ENCODE results near the gene NFATC1. TPM values are rescaled to one million over a fixed set of nuclear protein-coding genes. Genes with fewer than 3 reads are reported as not detected.

The NFATC1 gene
- total and polyA plus RNA-seq, 2 donors (not counting 1 experiment from before 2014, with no cell fraction given): 0.92 to 4.3 TPM

DNA sequence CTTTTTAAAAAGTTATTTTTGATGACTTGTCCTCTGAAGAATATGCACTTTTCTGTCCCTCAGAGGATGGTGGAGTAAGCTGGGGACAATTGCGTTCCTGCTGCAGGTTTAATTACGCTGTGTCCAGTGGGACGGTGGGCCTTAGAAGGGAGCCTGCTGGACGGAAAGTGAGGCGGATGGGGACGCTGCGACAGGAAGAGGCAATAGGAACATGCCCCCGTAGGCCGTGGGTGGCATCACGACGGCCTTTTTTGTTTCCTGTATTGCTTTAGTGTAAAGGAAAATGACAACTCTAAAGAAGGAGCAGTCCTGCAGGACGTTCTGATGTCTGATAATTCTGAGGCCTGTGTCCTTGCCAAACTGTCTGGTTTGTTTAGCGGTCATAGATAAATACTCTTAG, 121.6 kb downstream of the NFATC1 start:
- DNase-seq (ENCODE audit: low read depth in 2 of 2): no peak
- no peaks in the 10 kb centered on the region for H3K9me3 ChIP-seq (ENCODE audit: control insufficient read depth, insufficient read depth, low read depth, low read length)
- H3K27ac ChIP-seq (ENCODE audit: insufficient read depth, low read length): no peak overlapping the region
- no peaks in the 10 kb centered on the region for H3K27me3 ChIP-seq (ENCODE audit: control insufficient read depth, insufficient read depth, low read length)
- no peak overlapping the region for H3K9ac ChIP-seq (ENCODE audit: insufficient read depth, low read length)
- H3K4me1 ChIP-seq (ENCODE audit: control insufficient read depth, extremely low read depth, insufficient read depth, low read length): no peaks in the 10 kb centered on the region
- H2AFZ ChIP-seq (ENCODE audit: low read length): no peak overlapping the region
- H4K20me1 ChIP-seq (ENCODE audit: control insufficient read depth, extremely low read depth, insufficient read depth, low read length): no peaks in the 10 kb centered on the region
- H3K79me2 ChIP-seq (ENCODE audit: control insufficient read depth, insufficient read depth, low read length): no peaks in the 10 kb centered on the region
- TF ChIP-seq, protein P1, sequence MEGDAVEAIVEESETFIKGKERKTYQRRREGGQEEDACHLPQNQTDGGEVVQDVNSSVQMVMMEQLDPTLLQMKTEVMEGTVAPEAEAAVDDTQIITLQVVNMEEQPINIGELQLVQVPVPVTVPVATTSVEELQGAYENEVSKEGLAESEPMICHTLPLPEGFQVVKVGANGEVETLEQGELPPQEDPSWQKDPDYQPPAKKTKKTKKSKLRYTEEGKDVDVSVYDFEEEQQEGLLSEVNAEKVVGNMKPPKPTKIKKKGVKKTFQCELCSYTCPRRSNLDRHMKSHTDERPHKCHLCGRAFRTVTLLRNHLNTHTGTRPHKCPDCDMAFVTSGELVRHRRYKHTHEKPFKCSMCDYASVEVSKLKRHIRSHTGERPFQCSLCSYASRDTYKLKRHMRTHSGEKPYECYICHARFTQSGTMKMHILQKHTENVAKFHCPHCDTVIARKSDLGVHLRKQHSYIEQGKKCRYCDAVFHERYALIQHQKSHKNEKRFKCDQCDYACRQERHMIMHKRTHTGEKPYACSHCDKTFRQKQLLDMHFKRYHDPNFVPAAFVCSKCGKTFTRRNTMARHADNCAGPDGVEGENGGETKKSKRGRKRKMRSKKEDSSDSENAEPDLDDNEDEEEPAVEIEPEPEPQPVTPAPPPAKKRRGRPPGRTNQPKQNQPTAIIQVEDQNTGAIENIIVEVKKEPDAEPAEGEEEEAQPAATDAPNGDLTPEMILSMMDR (conservative IDR thresholded peaks at IDR 0.05 in 1 of 2, IDR thresholded peaks at IDR 0.05 in 1 of 2; ENCODE audit: low read depth in 1 of 2, low read length in 2 of 2): no peak
- TF ChIP-seq EZH2 (IDR thresholded peaks at IDR 0.05; ENCODE audit: low read length, missing control alignments): no peak
- H3K36me3 ChIP-seq (ENCODE audit: control insufficient read depth, insufficient read depth, low read length): no peaks in the 10 kb centered on the region
- no peak overlapping the region for H3K4me3 ChIP-seq (replicated peaks in 1 of 4; ENCODE audit: control extremely low read depth in 1 of 4, insufficient read depth in 1 of 4, low read depth in 3 of 4, low read length in 4 of 4)
- H3K4me2 ChIP-seq (ENCODE audit: extremely low read depth, insufficient read depth, low read length): no peak overlapping the region

DNA sequence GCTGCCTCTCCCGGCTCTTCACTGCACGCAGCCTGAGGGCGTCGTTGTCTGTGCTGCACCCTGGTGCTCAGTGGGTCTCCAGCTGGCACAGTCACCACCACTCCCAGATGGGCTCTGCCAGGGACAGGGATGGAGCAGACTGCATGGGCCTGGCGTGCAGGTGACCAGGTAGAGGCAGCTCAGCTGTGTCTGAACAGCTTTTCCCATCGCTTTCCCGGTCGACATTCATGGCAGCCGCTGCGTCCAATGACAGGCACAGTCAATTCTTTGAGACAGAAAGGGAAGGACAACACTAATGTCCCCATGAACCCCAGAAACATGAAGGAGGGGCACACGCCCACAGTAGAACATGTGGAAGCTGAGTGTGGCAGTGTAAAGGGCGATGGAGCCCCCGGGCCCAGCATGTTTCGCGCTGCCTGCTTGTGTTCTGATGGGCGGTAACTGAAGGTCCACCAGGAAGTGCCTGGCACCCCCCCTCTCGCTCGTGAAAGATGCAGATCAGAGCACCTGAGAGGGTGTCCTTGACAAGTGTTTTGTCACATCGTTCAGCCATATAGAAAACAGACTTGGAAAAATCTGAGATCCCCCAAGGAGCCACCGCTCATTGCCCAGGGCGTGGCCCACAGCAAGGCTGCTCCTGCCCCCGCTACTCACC, 122.4 kb downstream of the NFATC1 start:
- Histone ChIP-seq H3K79me2 (ENCODE audit: control insufficient read depth, insufficient read depth, low read length) (no peaks in the 10 kb centered on the region), H3K9me3 (ENCODE audit: control insufficient read depth, insufficient read depth, low read depth, low read length) (no peaks in the 10 kb centered on the region), H4K20me1 (ENCODE audit: control insufficient read depth, extremely low read depth, insufficient read depth, low read length) (no peaks in the 10 kb centered on the region), H3K36me3 (ENCODE audit: control insufficient read depth, insufficient read depth, low read length) (no peaks in the 10 kb centered on the region), H3K4me2 (ENCODE audit: extremely low read depth, insufficient read depth, low read length) (no peak overlapping the region), H2AFZ (ENCODE audit: low read length) (no peak overlapping the region), H3K4me3 (replicated peaks in 1 of 4; ENCODE audit: control extremely low read depth in 1 of 4, insufficient read depth in 1 of 4, low read depth in 3 of 4, low read length in 4 of 4) (no peak overlapping the region), H3K9ac (ENCODE audit: insufficient read depth, low read length) (no peak overlapping the region), H3K27ac (ENCODE audit: insufficient read depth, low read length) (no peak overlapping the region), H3K4me1 (ENCODE audit: control insufficient read depth, extremely low read depth, insufficient read depth, low read length) (no peaks in the 10 kb centered on the region), H3K27me3 (ENCODE audit: control insufficient read depth, insufficient read depth, low read length) (no peaks in the 10 kb centered on the region)
- no peak for TF ChIP-seq EZH2 (IDR thresholded peaks at IDR 0.05; ENCODE audit: low read length, missing control alignments)
- TF ChIP-seq, protein P1 (conservative IDR thresholded peaks at IDR 0.05 in 1 of 2, IDR thresholded peaks at IDR 0.05 in 1 of 2; ENCODE audit: low read depth in 1 of 2, low read length in 2 of 2): no peak
- DNase-seq (ENCODE audit: low read depth in 2 of 2): no peak

DNA sequence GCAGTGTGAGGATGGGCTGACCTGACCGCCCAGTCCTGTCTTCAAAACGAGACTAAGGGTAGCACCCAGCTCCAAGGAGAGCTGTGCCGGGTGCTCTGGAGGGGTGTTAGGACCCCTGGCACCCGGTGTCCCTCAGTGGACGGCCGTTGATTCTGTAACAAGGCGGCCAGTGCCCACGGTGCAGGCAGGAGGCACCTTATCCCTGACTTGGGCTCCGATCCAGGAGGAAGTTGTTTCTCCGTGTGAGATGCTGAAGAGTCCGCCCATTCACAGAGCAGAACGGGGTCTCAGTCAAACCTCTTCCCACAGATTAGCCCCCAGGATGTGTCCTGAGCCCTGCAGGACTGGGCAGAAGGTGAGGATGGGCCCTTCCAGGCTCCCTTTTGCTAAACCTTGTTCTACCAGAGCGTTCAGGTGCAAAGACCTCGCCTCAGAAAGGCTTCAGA, 123.0 kb downstream of the NFATC1 start:
- no peak for TF ChIP-seq EZH2 (IDR thresholded peaks at IDR 0.05; ENCODE audit: low read length, missing control alignments)
- TF ChIP-seq, protein P1 (conservative IDR thresholded peaks at IDR 0.05 in 1 of 2, IDR thresholded peaks at IDR 0.05 in 1 of 2; ENCODE audit: low read depth in 1 of 2, low read length in 2 of 2): no peak
- H3K27me3 ChIP-seq (ENCODE audit: control insufficient read depth, insufficient read depth, low read length): no peaks in the 10 kb centered on the region
- no peaks in the 10 kb centered on the region for H4K20me1 ChIP-seq (ENCODE audit: control insufficient read depth, extremely low read depth, insufficient read depth, low read length)
- H3K79me2 ChIP-seq (ENCODE audit: control insufficient read depth, insufficient read depth, low read length): no peaks in the 10 kb centered on the region
- no peak overlapping the region for H3K4me3 ChIP-seq (replicated peaks in 1 of 4; ENCODE audit: control extremely low read depth in 1 of 4, insufficient read depth in 1 of 4, low read depth in 3 of 4, low read length in 4 of 4)
- H2AFZ ChIP-seq (ENCODE audit: low read length): no peak overlapping the region
- H3K4me1 ChIP-seq (ENCODE audit: control insufficient read depth, extremely low read depth, insufficient read depth, low read length): no peaks in the 10 kb centered on the region
- H3K4me2 ChIP-seq (ENCODE audit: extremely low read depth, insufficient read depth, low read length): no peak overlapping the region
- DNase-seq (ENCODE audit: low read depth in 2 of 2): no peak
- H3K9ac ChIP-seq (ENCODE audit: insufficient read depth, low read length): no peak overlapping the region
- H3K27ac ChIP-seq (ENCODE audit: insufficient read depth, low read length): no peak overlapping the region
- no peaks in the 10 kb centered on the region for H3K9me3 ChIP-seq (ENCODE audit: control insufficient read depth, insufficient read depth, low read depth, low read length)
- no peaks in the 10 kb centered on the region for H3K36me3 ChIP-seq (ENCODE audit: control insufficient read depth, insufficient read depth, low read length)
